GM21825 (cell line): ENCODE results near the gene XPNPEP1.
A peak's percentile ranks its signal among the peaks of the same experiment; 100 is the strongest.
"Not testable (repeated sequence)": the region's sequence is repeated elsewhere in the genome, so short reads cannot be mapped to it uniquely, and the experiment has no call there.

Experiments
- ATAC-seq: cut with Tn5 transposase; IDR thresholded peaks from one replicate; pipeline ENCODE4 v1.9.1; 2021; ENCODE audit warnings: mild to moderate bottlenecking, moderate library complexity; ENCODE audit not compliant: unreplicated experiment

XPNPEP1 gene

GRCh38 chr10:109926061-109926745, 2.9 kb upstream of the XPNPEP1 start:
- no peak for ATAC-seq

GRCh38 chr10:109924967-109925620, 1.8 kb upstream of the XPNPEP1 start:
- no peak for ATAC-seq

- ATAC-seq = no peak
Observed at GRCh38 chr10:109924087-109924486, 776 bp upstream of the XPNPEP1 start.

GRCh38 chr10:109922358-109922975, 844 bp downstream of the XPNPEP1 start:
- ATAC-seq = no peak

GRCh38 chr10:109920016-109920415, 3.3 kb downstream of the XPNPEP1 start:
- ATAC-seq = no peak

- no peak for ATAC-seq
Observed at GRCh38 chr10:109919220-109919619, 4.1 kb downstream of the XPNPEP1 start.

GRCh38 chr10:109918707-109919106, 4.6 kb downstream of the XPNPEP1 start:
- not testable (repeated sequence) for ATAC-seq

GRCh38 chr10:109915566-109915965, 7.7 kb downstream of the XPNPEP1 start:
- no peak for ATAC-seq

- ATAC-seq = peak; percentile 38
Observed at GRCh38 chr10:109914966-109915365, 8.3 kb downstream of the XPNPEP1 start.

- ATAC-seq = no peak
Observed at GRCh38 chr10:109913306-109913892, 9.9 kb downstream of the XPNPEP1 start.

- peak; percentile 78 for ATAC-seq
Observed at GRCh38 chr10:109912335-109913281, 10.7 kb downstream of the XPNPEP1 start.

GRCh38 chr10:109911903-109912302, 11.4 kb downstream of the XPNPEP1 start:
- ATAC-seq = no peak

- no peak for ATAC-seq
Observed at GRCh38 chr10:109906316-109906715, 17.0 kb downstream of the XPNPEP1 start.

- no peak for ATAC-seq
Observed at GRCh38 chr10:109904397-109904796, 18.9 kb downstream of the XPNPEP1 start.

- ATAC-seq = no peak
Observed at GRCh38 chr10:109902992-109903947, 20.0 kb downstream of the XPNPEP1 start.

- no peak for ATAC-seq
Observed at GRCh38 chr10:109899356-109900331, 23.7 kb downstream of the XPNPEP1 start.

- no peak for ATAC-seq
Observed at GRCh38 chr10:109898666-109899355, 24.5 kb downstream of the XPNPEP1 start.

- no peak for ATAC-seq
Observed at GRCh38 chr10:109898007-109898406, 25.3 kb downstream of the XPNPEP1 start.
